ENCODE results near the gene LZTS3.
"Not testable (repeated sequence)": the region's sequence is repeated elsewhere in the genome, so short reads cannot be mapped to it uniquely, and the experiment has no call there.

LZTS3 gene

GRCh38 chr20:3192226-3193015 lies 19.1 kb upstream of the LZTS3 start:
- DNase-seq: no peak

- no peak for DNase-seq
These were observed 17.3 kb upstream of the LZTS3 start for GRCh38 chr20:3190681-3191111.

- DNase-seq: no peak
These were observed 16.3 kb upstream of the LZTS3 start for GRCh38 chr20:3189561-3190131.

GRCh38 chr20:3188823-3189413 lies 15.6 kb upstream of the LZTS3 start:
- DNase-seq: no peak

GRCh38 chr20:3187861-3188260 lies 14.5 kb upstream of the LZTS3 start:
- not testable (repeated sequence) for DNase-seq

GRCh38 chr20:3183896-3184612 lies 10.7 kb upstream of the LZTS3 start:
- DNase-seq: no peak

GRCh38 chr20:3182429-3182828 lies 9.1 kb upstream of the LZTS3 start:
- not testable (repeated sequence) for DNase-seq

- no peak for DNase-seq
These were observed 7.9 kb upstream of the LZTS3 start for GRCh38 chr20:3181270-3181669.

- DNase-seq: no peak
These were observed 7.0 kb upstream of the LZTS3 start for GRCh38 chr20:3180319-3180718.

- no peak for DNase-seq
These were observed 4.6 kb upstream of the LZTS3 start for GRCh38 chr20:3177746-3178485.

GRCh38 chr20:3175270-3175669 lies 1.9 kb upstream of the LZTS3 start:
- DNase-seq: no peak

- DNase-seq: no peak
These were observed 1.3 kb upstream of the LZTS3 start for GRCh38 chr20:3174442-3175261.

- DNase-seq: peak; percentile 89
These were observed 477 bp upstream of the LZTS3 start for GRCh38 chr20:3173610-3174441.

GRCh38 chr20:3172126-3172932 lies 1.0 kb downstream of the LZTS3 start:
- no peak for DNase-seq

GRCh38 chr20:3171391-3172125 lies 1.8 kb downstream of the LZTS3 start:
- no peak for DNase-seq

GRCh38 chr20:3168829-3169590 lies 4.3 kb downstream of the LZTS3 start:
- DNase-seq: no peak

GRCh38 chr20:3168079-3168828 lies 5.1 kb downstream of the LZTS3 start:
- DNase-seq: no peak

GRCh38 chr20:3167738-3168078 lies 5.6 kb downstream of the LZTS3 start:
- no peak for DNase-seq

All from activated T-cell treated with anti-CD3 and anti-CD28 coated beads for 4 hours (primary cell).